ENCODE data around the gene PROM1. TPM values are rescaled to one million over a fixed set of nuclear protein-coding genes. Genes with fewer than 3 reads are reported as not detected.

PROM1 gene
- total and polyA plus RNA-seq, 9 of the 15 experiments (the other 6 are each of a cell fraction or from before 2014, with no cell fraction given), result 0.05 TPM; not detected in 8

GRCh38 chr4:16114546-16114945 is 30.7 kb upstream of the PROM1 start:
- no peak overlapping the region for H3K9ac ChIP-seq (ENCODE audit: insufficient read depth in 1 of 2, low read depth in 2 of 2, low read length in 2 of 2)
- BruUV-seq (replicated peaks), result no TSS peak
- H3K4me3 ChIP-seq, result no peak overlapping the region
- no peaks in the 10 kb centered on the region for H4K20me1 ChIP-seq (replicated peaks; ENCODE audit: control insufficient read depth, insufficient read depth, low read length)
- H3K4me2 ChIP-seq (ENCODE audit: insufficient read depth, low read length), result no peak overlapping the region
- no peak for FAIRE-seq
- CTCF ChIA-PET (ENCODE audit: low intra/inter-chr PET ratio), result no interaction called here
- no peak overlapping the region for H2AFZ ChIP-seq (ENCODE audit: low read depth, low read length)
- DNase-seq (ENCODE audit: extremely low read depth in 1 of 4, low spot score in 3 of 4), result no peak
- intact Hi-C loops (cut with micrococcal nuclease) (no loop called here), in situ Hi-C loops (cut with MboI) (no loop called here)
- no peak for ATAC-seq
- no peaks in the 10 kb centered on the region for H3K9me3 ChIP-seq (replicated peaks; ENCODE audit: control insufficient read depth, insufficient read depth, low read depth, low read length)
- TF ChIP-seq ZNF699 (CRISPR knock-in tag; IDR thresholded peaks at IDR 0.05; ENCODE audit: insufficient replicate concordance) (no peak), ERF (CRISPR knock-in tag; IDR thresholded peaks at IDR 0.05) (no peak), RCOR1 (IDR thresholded peaks at IDR 0.05; ENCODE audit: borderline replicate concordance in 1 of 2, low read depth in 2 of 2, low read length in 2 of 2) (no peak), MGA (IDR thresholded peaks at IDR 0.05) (no peak), ZNF134 (CRISPR knock-in tag; conservative IDR thresholded peaks at IDR 0.05) (no peak), SP2 (IDR thresholded peaks at IDR 0.05; ENCODE audit: extremely low read depth, low read depth, low read length, poor library complexity, severe bottlenecking) (no peak), ZMIZ1 (IDR thresholded peaks at IDR 0.05; ENCODE audit: low read depth in 2 of 2, low read length in 2 of 2) (no peak)
- no peaks in the 10 kb centered on the region for H3K79me2 ChIP-seq (ENCODE audit: control insufficient read depth, insufficient read depth, low read length)
- WGBS (ENCODE audit: insufficient coverage, low coverage, missing lambda C conversion rate), result 0% methylated on average over 6 of the region's 6 CpGs
- H3K27me3 ChIP-seq (ENCODE audit: control insufficient read depth in 2 of 2, insufficient read depth in 2 of 2, low read length in 2 of 2), result peaks cover 0 to 18% of the 10 kb centered on the region in 2 experiments; a peak in 3 of 5 replicates
- no peaks in the 10 kb centered on the region for H3K9me1 ChIP-seq (ENCODE audit: control insufficient read depth, insufficient read depth, low read length)
- H3K27ac ChIP-seq (ENCODE audit: extremely low read depth, low read depth, low read length), result no peak overlapping the region
- H3K4me1 ChIP-seq (replicated peaks in 1 of 2; ENCODE audit: control insufficient read depth in 2 of 2, insufficient read depth in 2 of 2, low read length in 2 of 2), result no peaks in the 10 kb centered on the region
- no peaks in the 10 kb centered on the region for H3K36me3 ChIP-seq (ENCODE audit: control insufficient read depth, insufficient read depth, low read length)
- POLR2A ChIA-PET, result interaction anchor here (0.7 kb wide), 1 partner anchor 70 kb away, joined by 3 read pairs; no protein-coding TSS in a partner anchor

Measured in K562 (cell line).